ENCODE results near the gene TSHZ1. TPM values are rescaled to one million over a fixed set of nuclear protein-coding genes. Genes with fewer than 3 reads are reported as not detected.
A peak's percentile ranks its signal among the peaks of the same experiment; 100 is the strongest.

Gene TSHZ1
- total and polyA plus RNA-seq, 2 of the 8 experiments (the other 6 are each of a cell fraction or from before 2014, with no cell fraction given): 0.03 to 0.32 TPM

- 90% methylated on average over 19 of the region's 19 CpGs; no CpG with 5 or more reads in 1 of the 2 experiments for WGBS, 2 experiments (ENCODE audit: extremely low coverage in 1 of 2, insufficient coverage in 1 of 2, insufficient read length in 1 of 2, insufficient replicate concordance in 2 of 2, low coverage in 1 of 2, low lambda C conversion rate in 2 of 2, missing lambda C conversion rate in 1 of 2)
- Histone ChIP-seq H3K9me3 (ENCODE audit: insufficient read depth in 2 of 2, low read depth in 1 of 2, low read length in 1 of 2) (no peaks in the 10 kb centered on the region), H4K91ac (replicated peaks; ENCODE audit: insufficient read length, low read length) (no peak overlapping the region), H2BK20ac (ENCODE audit: low read length) (no peak overlapping the region), H2AK5ac (ENCODE audit: low read depth, low read length) (no peak overlapping the region), H3K18ac (ENCODE audit: extremely low read depth, low read length) (no peak overlapping the region), H4K8ac (ENCODE audit: extremely low read depth, insufficient read depth, low read length) (peak overlapping the region; percentile 90; the same call in 1 of the 2 replicates), H3K23ac (ENCODE audit: insufficient read length) (no peak overlapping the region), H3K14ac (ENCODE audit: insufficient read length) (no peak overlapping the region), H3K4me3 (ENCODE audit: extremely low read depth in 1 of 4, insufficient read depth in 2 of 4, low read depth in 3 of 4, low read length in 4 of 4) (no peak overlapping the region), H2BK5ac (ENCODE audit: low read depth, low read length) (no peak overlapping the region), H3K27me3 (replicated peaks in 1 of 4; ENCODE audit: control insufficient read depth in 3 of 4, extremely low read depth in 1 of 4, insufficient read depth in 3 of 4, low read length in 3 of 4) (no peaks in the 10 kb centered on the region), H3K79me1 (ENCODE audit: low read depth, low read length) (no peaks in the 10 kb centered on the region), H3K56ac (replicated peaks; ENCODE audit: insufficient read length, low read depth, low read length) (no peak overlapping the region), H2BK15ac (ENCODE audit: low read length) (no peak overlapping the region), H3K4me2 (ENCODE audit: insufficient read depth in 1 of 2, low read depth in 2 of 2, low read length in 2 of 2) (no peak overlapping the region), H3K4me1 (replicated peaks in 1 of 4; ENCODE audit: control insufficient read depth in 3 of 4, insufficient read depth in 4 of 4, low read length in 3 of 4) (no peaks in the 10 kb centered on the region; a peak in 1 of 7 replicates), H3K27ac (ENCODE audit: low read depth, low read length) (no peak overlapping the region), H2AFZ (ENCODE audit: low read length) (peak overlapping the region; percentile 75), H4K20me1 (replicated peaks in 1 of 2; ENCODE audit: control insufficient read depth in 1 of 2, insufficient read depth in 2 of 2, low read length in 2 of 2) (no peaks in the 10 kb centered on the region), H3K36me3 (ENCODE audit: control insufficient read depth in 2 of 4, insufficient read depth in 4 of 4, low read length in 3 of 4) (no peaks in the 10 kb centered on the region), H3K23me2 (ENCODE audit: low read depth, low read length) (no peaks in the 10 kb centered on the region), H2BK120ac (replicated peaks; ENCODE audit: low read depth, low read length) (no peak overlapping the region), H3K9ac (replicated peaks in 1 of 4; ENCODE audit: extremely low read depth in 1 of 4, low read depth in 3 of 4, low read length in 3 of 4) (no peak overlapping the region), H3K4ac (replicated peaks; ENCODE audit: insufficient read length, low read depth, low read length) (no peak overlapping the region), H3K79me2 (ENCODE audit: control insufficient read depth in 1 of 2, insufficient read depth in 2 of 2, low read length in 2 of 2) (no peaks in the 10 kb centered on the region), H2BK12ac (ENCODE audit: low read depth, low read length) (no peak overlapping the region), H4K5ac (ENCODE audit: insufficient read length, low read depth, low read length) (no peak overlapping the region)
- DNase-seq (ENCODE audit: low read depth in 1 of 2, low spot score in 2 of 2) (peak; percentile 7 to 53), FAIRE-seq (no peak)
- POLR2A ChIA-PET (ENCODE audit: partially characterized antibody): no interaction called here
- CTCF ChIA-PET (ENCODE audit: partially characterized antibody): interaction anchor here (0.7 to 4.6 kb wide), 14 partner anchors 9 to 483 kb away, joined by 3 to 17 read pairs (median 4); no protein-coding TSS in a partner anchor
- TF ChIP-seq ZNF274 (IDR thresholded peaks at IDR 0.05; ENCODE audit: borderline replicate concordance, extremely low read depth, low read length): no peak
- TF ChIP-seq CTBP2 (IDR thresholded peaks at IDR 0.05; ENCODE audit: borderline replicate concordance, insufficient read depth, insufficient read length, low read length): no peak
- TF ChIP-seq SUZ12 (IDR thresholded peaks at IDR 0.05; ENCODE audit: low read length): no peak
- no peak for TF ChIP-seq SP4 (IDR thresholded peaks at IDR 0.05; ENCODE audit: low read length)
- TF ChIP-seq MAFK (IDR thresholded peaks at IDR 0.05; ENCODE audit: low read depth, low read length): no peak
- TF ChIP-seq YY1 (IDR thresholded peaks at IDR 0.05; ENCODE audit: low read depth, low read length): no peak
- TF ChIP-seq CTCF (IDR thresholded peaks at IDR 0.05; ENCODE audit: control extremely low read depth in 1 of 3, insufficient read depth in 1 of 3, low read depth in 1 of 3, low read length in 3 of 3): peak; percentile 58 to 73 (median 67)
- TF ChIP-seq SIRT6 (IDR thresholded peaks at IDR 0.05; ENCODE audit: low read length): no peak
- no peak for TF ChIP-seq HDAC2 (IDR thresholded peaks at IDR 0.05; ENCODE audit: borderline replicate concordance in 1 of 2, low read depth in 2 of 2, low read length in 2 of 2)
Measured at GRCh38 chr18:75244351-75245313, 34.0 kb downstream of the TSHZ1 start.
